RWPE2 (cell line): ENCODE results near the gene CTNNAL1.

Experiments
- ATAC-seq: fragments of 200-7000 bp; cut with Tn5 transposase; 3 replicates; pipeline ENCODE4 v1.9.1; 2021; ENCODE audit warnings: low read depth
- DNase-seq: peaks from one replicate; pipeline ENCODE4 v3.0.0-alpha.2; 2020; ENCODE audit warnings: low spot score
- H3K27ac ChIP-seq: fragments of 450-650 bp; 2 replicates; pipeline ENCODE4 v1.5.1; 2017; ENCODE audit warnings: mild to moderate bottlenecking; ENCODE audit not compliant: poor library complexity, severe bottlenecking
- H3K27me3 ChIP-seq: fragments of 250-450 bp; sonication (Bioruptor Pico); 2 replicates; pipeline ENCODE4 v1.5.1; 2021; ENCODE audit warnings: mild to moderate bottlenecking, moderate library complexity; ENCODE audit not compliant: insufficient read depth, poor library complexity, severe bottlenecking
- H3K36me3 ChIP-seq: fragments of 250-450 bp; sonication (Bioruptor Pico); 2 replicates; pipeline ENCODE4 v1.5.1; 2020; ENCODE audit warnings: low read depth, mild to moderate bottlenecking, moderate library complexity
- H3K4me1 ChIP-seq: fragments of 250-450 bp; sonication (Bioruptor Pico); 2 replicates; pipeline ENCODE4 v1.5.1; 2021; ENCODE audit warnings: mild to moderate bottlenecking, moderate library complexity; ENCODE audit not compliant: insufficient read depth, poor library complexity, severe bottlenecking
- H3K4me3 ChIP-seq: fragments of 250-450 bp; sonication (Bioruptor Pico); 2 replicates; pipeline ENCODE4 v1.5.1; 2021; ENCODE audit warnings: mild to moderate bottlenecking, moderate library complexity; ENCODE audit not compliant: severe bottlenecking
- H3K9me3 ChIP-seq: fragments of 250-450 bp; sonication (Bioruptor Pico); 2 replicates; pipeline ENCODE4 v1.5.1; 2021; ENCODE audit warnings: mild to moderate bottlenecking, moderate library complexity; ENCODE audit not compliant: severe bottlenecking
- TF ChIP-seq, protein P1 (sequence below): fragments of 450-650 bp; IDR thresholded peaks from one replicate; pipeline ENCODE4 v1.5.1; 2017; ENCODE audit warnings: mild to moderate bottlenecking, moderate library complexity; ENCODE audit not compliant: poor library complexity, severe bottlenecking

The CTNNAL1 gene

DNA sequence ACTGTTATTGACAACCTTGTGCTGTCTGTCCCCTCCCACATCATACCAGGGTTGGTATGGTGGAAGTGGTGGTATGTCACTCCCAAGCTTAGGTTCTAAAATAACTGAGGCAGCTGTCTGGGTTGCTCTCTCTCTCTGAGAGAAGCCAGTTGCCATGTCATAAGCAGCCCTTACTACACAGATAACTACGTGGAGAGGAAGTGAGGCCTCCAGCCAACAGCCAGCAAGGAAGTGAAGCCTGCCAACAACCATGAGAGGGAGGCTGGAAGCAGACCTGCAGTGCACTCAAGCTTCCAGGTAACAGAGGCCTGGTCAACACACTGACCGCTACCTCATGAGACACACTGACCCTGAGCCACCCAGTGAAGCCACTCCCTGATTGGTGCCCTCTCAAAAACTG lies 18.6 kb downstream of the CTNNAL1 start:
- DNase-seq: no peak
- Histone ChIP-seq H3K27me3 (no peaks in the 10 kb centered on the region), H3K27ac (no peak overlapping the region), H3K4me1 (peaks cover 5% of the 10 kb centered on the region), H3K9me3 (no peaks in the 10 kb centered on the region), H3K36me3 (peaks cover 67% of the 10 kb centered on the region), H3K4me3 (no peak overlapping the region)
- ATAC-seq: no peak
- TF ChIP-seq, protein P1, sequence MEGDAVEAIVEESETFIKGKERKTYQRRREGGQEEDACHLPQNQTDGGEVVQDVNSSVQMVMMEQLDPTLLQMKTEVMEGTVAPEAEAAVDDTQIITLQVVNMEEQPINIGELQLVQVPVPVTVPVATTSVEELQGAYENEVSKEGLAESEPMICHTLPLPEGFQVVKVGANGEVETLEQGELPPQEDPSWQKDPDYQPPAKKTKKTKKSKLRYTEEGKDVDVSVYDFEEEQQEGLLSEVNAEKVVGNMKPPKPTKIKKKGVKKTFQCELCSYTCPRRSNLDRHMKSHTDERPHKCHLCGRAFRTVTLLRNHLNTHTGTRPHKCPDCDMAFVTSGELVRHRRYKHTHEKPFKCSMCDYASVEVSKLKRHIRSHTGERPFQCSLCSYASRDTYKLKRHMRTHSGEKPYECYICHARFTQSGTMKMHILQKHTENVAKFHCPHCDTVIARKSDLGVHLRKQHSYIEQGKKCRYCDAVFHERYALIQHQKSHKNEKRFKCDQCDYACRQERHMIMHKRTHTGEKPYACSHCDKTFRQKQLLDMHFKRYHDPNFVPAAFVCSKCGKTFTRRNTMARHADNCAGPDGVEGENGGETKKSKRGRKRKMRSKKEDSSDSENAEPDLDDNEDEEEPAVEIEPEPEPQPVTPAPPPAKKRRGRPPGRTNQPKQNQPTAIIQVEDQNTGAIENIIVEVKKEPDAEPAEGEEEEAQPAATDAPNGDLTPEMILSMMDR: no peak

DNA sequence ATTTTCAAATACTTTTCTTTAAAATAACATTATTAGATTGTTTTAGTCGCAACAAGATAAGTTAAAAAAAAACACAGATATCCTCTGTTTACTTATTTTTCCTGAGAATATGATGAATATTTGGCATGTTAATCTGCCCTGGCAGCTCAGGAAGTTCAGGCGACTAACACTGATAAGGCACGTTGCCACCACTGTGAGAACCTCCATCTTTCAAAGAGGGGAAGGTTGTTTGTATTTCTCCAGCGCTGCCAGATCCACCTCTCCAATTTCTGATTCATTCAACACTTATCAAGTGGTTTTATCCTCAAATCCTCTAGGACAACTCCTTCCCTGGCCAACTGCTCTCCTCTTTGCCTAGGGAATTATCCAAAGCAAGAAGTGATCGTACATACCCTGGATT lies 21.8 kb downstream of the CTNNAL1 start:
- DNase-seq: no peak
- Histone ChIP-seq H3K27ac (no peak overlapping the region), H3K4me1 (peaks cover 5% of the 10 kb centered on the region), H3K9me3 (no peaks in the 10 kb centered on the region), H3K36me3 (peaks cover 78% of the 10 kb centered on the region), H3K4me3 (no peak overlapping the region), H3K27me3 (no peaks in the 10 kb centered on the region)
- no peak for ATAC-seq
- TF ChIP-seq, protein P1: no peak

DNA sequence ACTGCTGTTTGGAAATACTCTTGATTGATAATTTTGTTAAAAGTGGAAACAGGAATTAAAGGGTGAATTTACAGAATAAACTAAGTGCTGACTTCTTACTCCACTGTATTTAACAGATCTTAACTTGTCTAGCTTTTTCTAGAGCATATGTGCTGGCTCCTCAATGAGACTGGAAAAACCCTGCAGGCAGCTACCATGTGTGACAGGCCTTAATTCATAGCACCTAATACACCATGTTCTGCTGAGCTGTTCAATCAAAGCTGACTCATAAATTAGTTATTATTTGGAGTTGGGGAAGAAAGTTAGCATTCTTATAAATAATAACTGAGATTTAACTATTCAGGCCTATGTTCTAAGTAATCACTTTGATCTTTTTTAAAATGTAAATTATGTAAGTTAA lies 29.4 kb downstream of the CTNNAL1 start:
- H3K27ac ChIP-seq: no peak overlapping the region
- ATAC-seq (no peak), DNase-seq (no peak)
- peaks cover 81% of the 10 kb centered on the region for H3K36me3 ChIP-seq
- no peaks in the 10 kb centered on the region for H3K9me3 ChIP-seq
- no peak overlapping the region for H3K4me3 ChIP-seq
- no peaks in the 10 kb centered on the region for H3K27me3 ChIP-seq
- TF ChIP-seq, protein P1: no peak
- no peaks in the 10 kb centered on the region for H3K4me1 ChIP-seq

DNA sequence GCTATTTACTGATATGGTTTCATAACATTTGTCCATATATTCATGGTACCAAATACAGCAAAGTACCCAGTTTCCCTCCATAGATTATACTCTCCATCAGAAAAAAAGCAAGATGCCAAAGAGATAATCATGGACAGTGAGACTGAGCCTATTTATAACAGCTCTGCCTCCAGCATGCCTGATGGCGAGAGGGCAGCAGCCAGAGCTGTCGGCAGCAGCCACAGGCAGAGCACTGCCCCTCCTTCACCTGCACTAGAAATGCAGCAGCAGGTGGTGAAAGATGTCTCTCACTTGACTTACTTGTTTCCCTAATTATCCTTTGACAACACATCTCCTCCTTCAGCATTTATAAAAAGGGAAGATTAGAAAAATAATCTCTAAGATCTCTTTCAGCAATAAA lies 32.4 kb downstream of the CTNNAL1 start:
- Histone ChIP-seq H3K27me3 (no peaks in the 10 kb centered on the region), H3K4me1 (no peaks in the 10 kb centered on the region), H3K27ac (no peak overlapping the region), H3K36me3 (peaks cover 92% of the 10 kb centered on the region), H3K4me3 (no peak overlapping the region), H3K9me3 (no peaks in the 10 kb centered on the region)
- ATAC-seq (no peak), DNase-seq (no peak)
- TF ChIP-seq, protein P1: no peak

DNA sequence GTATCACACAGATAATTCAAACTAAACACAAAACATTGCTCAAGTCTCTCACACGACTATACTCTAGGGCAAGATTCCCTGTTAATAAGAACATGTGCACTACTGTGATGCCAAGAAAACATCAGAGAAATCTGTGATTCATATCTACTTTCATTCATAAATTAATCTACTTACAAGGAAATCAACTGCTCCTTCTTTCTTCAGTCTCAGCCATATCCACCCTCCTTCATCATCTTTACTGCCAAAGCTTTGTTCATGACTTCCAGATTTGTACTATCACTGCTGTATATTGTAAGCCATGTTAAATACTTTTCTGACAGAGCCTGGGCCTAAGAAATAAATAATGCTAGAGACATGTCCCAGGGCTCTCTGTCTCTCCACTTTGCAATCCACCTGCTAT lies 35.1 kb downstream of the CTNNAL1 start:
- H3K27ac ChIP-seq: no peak overlapping the region

More for the DNA sequence above, 35.1 kb downstream of the CTNNAL1 start:
- H3K27me3 ChIP-seq: no peaks in the 10 kb centered on the region
- H3K4me3 ChIP-seq: no peak overlapping the region
- H3K36me3 ChIP-seq: peaks cover 84% of the 10 kb centered on the region
- no peaks in the 10 kb centered on the region for H3K9me3 ChIP-seq
- TF ChIP-seq, protein P1: no peak
- ATAC-seq (no peak), DNase-seq (no peak)
- H3K4me1 ChIP-seq: no peaks in the 10 kb centered on the region
